ENCODE results near the gene KIF21B.

KIF21B gene

GRCh38 chr1:200960948-200961340 lies 62.6 kb downstream of the KIF21B start:
- no peak for DNase-seq (ENCODE audit: low read depth)
- no peak for TF ChIP-seq CTCF (conservative IDR thresholded peaks at IDR 0.05; ENCODE audit: low read length)

GRCh38 chr1:200960236-200960947 lies 63.1 kb downstream of the KIF21B start:
- DNase-seq (ENCODE audit: low read depth), result no peak
- TF ChIP-seq CTCF (conservative IDR thresholded peaks at IDR 0.05; ENCODE audit: low read length), result no peak

More at GRCh38 chr1:200960948-200961340, 62.6 kb downstream of the KIF21B start:
- H3K4me3 ChIP-seq (ENCODE audit: low read length), result no peak overlapping the region

GRCh38 chr1:200959411-200959921 lies 64.0 kb downstream of the KIF21B start:
- no peak for TF ChIP-seq CTCF (conservative IDR thresholded peaks at IDR 0.05; ENCODE audit: low read length)
- H3K4me3 ChIP-seq (ENCODE audit: low read length), result no peak overlapping the region
- no peak for DNase-seq (ENCODE audit: low read depth)

More at GRCh38 chr1:200960236-200960947, 63.1 kb downstream of the KIF21B start:
- H3K4me3 ChIP-seq (ENCODE audit: low read length), result no peak overlapping the region

- no peak for DNase-seq (ENCODE audit: low read depth)
- H3K4me3 ChIP-seq (ENCODE audit: low read length), result no peak overlapping the region
- no peak for TF ChIP-seq CTCF (conservative IDR thresholded peaks at IDR 0.05; ENCODE audit: low read length)
Observed at GRCh38 chr1:200958597-200958996, 64.9 kb downstream of the KIF21B start.

GRCh38 chr1:200954434-200954833 lies 69.1 kb downstream of the KIF21B start:
- H3K4me3 ChIP-seq (ENCODE audit: low read length), result no peak overlapping the region
- no peak for DNase-seq (ENCODE audit: low read depth)
- no peak for TF ChIP-seq CTCF (conservative IDR thresholded peaks at IDR 0.05; ENCODE audit: low read length)

GRCh38 chr1:200951016-200951415 lies 72.5 kb downstream of the KIF21B start:
- TF ChIP-seq CTCF (conservative IDR thresholded peaks at IDR 0.05; ENCODE audit: low read length), result no peak
- DNase-seq (ENCODE audit: low read depth), result peak; percentile 3
- H3K4me3 ChIP-seq (ENCODE audit: low read length), result no peak overlapping the region

GRCh38 chr1:200949626-200950025 lies 73.9 kb downstream of the KIF21B start:
- H3K4me3 ChIP-seq (ENCODE audit: low read length), result no peak overlapping the region
- no peak for TF ChIP-seq CTCF (conservative IDR thresholded peaks at IDR 0.05; ENCODE audit: low read length)
- DNase-seq (ENCODE audit: low read depth), result no peak

All from AG10803 (cell line).